B cell (primary cell): ENCODE measurements around the gene MAST2. TPM values are rescaled to one million over a fixed set of nuclear protein-coding genes. Genes with fewer than 3 reads are reported as not detected.

Experiments
- ATAC-seq: fragments of 200-7000 bp; cut with Tn5 transposase; one replicate; pipeline ENCODE4 v1.10.0; 2021; ENCODE audit warnings: low read depth, mild to moderate bottlenecking, moderate number of reproducible peaks, moderate library complexity
- CTCF ChIA-PET: fragments of 350-600 bp; sonication (Branson Sonifier 250); formaldehyde crosslinking; loops from one replicate; lab custom pipeline; 2021; ENCODE audit warnings: antibody characterized with exemption, inconsistent platforms; lab: Charles Lee
- POLR2A ChIA-PET: fragments of 350-600 bp; sonication (Branson Sonifier 250); formaldehyde crosslinking; loops from one replicate; lab custom pipeline; 2021; ENCODE audit warnings: antibody characterized with exemption; lab: Charles Lee
- DNase-seq: peaks from one replicate; pipeline ENCODE4 v3.0.0; 2013
- H2AFZ ChIP-seq: 2 replicates; pipeline ENCODE4 v1.6.1; 2012; ENCODE audit warnings: mild to moderate bottlenecking, low read depth, low read length; ENCODE audit not compliant: insufficient read depth, poor library complexity, severe bottlenecking
- H3K27ac ChIP-seq, 2 donors: 1 replicate in 1 of 2; 2 replicates in 1 of 2; pipeline ENCODE4 v1.5.1; 2012 to 2013; ENCODE audit warnings: low read length in 2 of 2, mild to moderate bottlenecking in 2 of 2, moderate library complexity in 1 of 2
- H3K27me3 ChIP-seq, 4 experiments: fragments of 200-600 bp in 1 of 4; sonication (generic) in 1 of 4; replicated peaks in 1 of 4; 1 replicate in 2 of 4; 2 replicates in 2 of 4; pipeline versions ENCODE4 v1.6.1 to v1.7.0; 2013 to 2016; ENCODE audit warnings: low read length in 3 of 4, mild to moderate bottlenecking in 2 of 4, mixed read lengths in 1 of 4, moderate library complexity in 1 of 4; ENCODE audit not compliant: insufficient read depth in 4 of 4, control insufficient read depth in 3 of 4; ENCODE audit errors: control extremely low read depth in 1 of 4
- H3K36me3 ChIP-seq, 2 experiments: replicated peaks in 1 of 2; 1 replicate in 1 of 2; 2 replicates in 1 of 2; pipeline versions ENCODE4 v1.6.1 to v1.7.1; 2013; ENCODE audit warnings: low read length in 1 of 2; ENCODE audit not compliant: insufficient read depth in 2 of 2, control insufficient read depth in 1 of 2; ENCODE audit errors: control extremely low read depth in 1 of 2, extremely low read depth in 1 of 2
- H3K4me1 ChIP-seq, 2 donors: fragments of 200-600 bp in 1 of 2; sonication (generic) in 1 of 2; 1 replicate in 1 of 2; 2 replicates in 1 of 2; pipeline versions ENCODE4 v1.5.1 to v1.6.1; 2013 to 2017; ENCODE audit warnings: low read length in 2 of 2; ENCODE audit not compliant: control insufficient read depth in 2 of 2, insufficient read depth in 2 of 2
- H3K4me2 ChIP-seq: replicated peaks from 2 replicates; pipeline ENCODE3; 2012; ENCODE audit warnings: mild to moderate bottlenecking, low read depth, low read length; ENCODE audit not compliant: poor library complexity, severe bottlenecking
- H3K4me3 ChIP-seq, 5 experiments: fragments of 200-600 bp in 1 of 5; sonication (generic) in 1 of 5; 1 replicate in 3 of 5; 2 replicates in 2 of 5; pipeline versions ENCODE4 v1.5.1 to v1.7.0; 2011 to 2016; ENCODE audit warnings: low read length in 4 of 5, mild to moderate bottlenecking in 4 of 5, low read depth in 2 of 5, control low read depth in 1 of 5, moderate library complexity in 1 of 5; ENCODE audit not compliant: insufficient read depth in 1 of 5; ENCODE audit errors: control extremely low read depth in 1 of 5, extremely low read depth in 1 of 5
- H3K79me2 ChIP-seq: fragments of 200-600 bp; sonication (generic); one replicate; pipeline ENCODE4 v1.6.0; 2016; ENCODE audit warnings: low read length; ENCODE audit not compliant: control insufficient read depth, insufficient read depth
- H3K9ac ChIP-seq: fragments of 200-600 bp; sonication (generic); 2 replicates; pipeline ENCODE4 v1.6.1; 2017; ENCODE audit warnings: mild to moderate bottlenecking, low read length, moderate library complexity
- H3K9me3 ChIP-seq, 3 donors: one replicate each; pipeline versions ENCODE4 v1.6.1 to v1.7.1; 2013; ENCODE audit warnings: low read length in 2 of 3; ENCODE audit not compliant: control insufficient read depth in 2 of 3, insufficient read depth in 1 of 3; ENCODE audit errors: control extremely low read depth in 1 of 3
- H4K20me1 ChIP-seq: 2 replicates; pipeline ENCODE4 v1.6.0; 2012; ENCODE audit warnings: mild to moderate bottlenecking, low read length; ENCODE audit not compliant: insufficient read depth, control insufficient read depth, poor library complexity, severe bottlenecking
- H3K27ac Mint-ChIP-seq: one replicate; pipeline ENCODE4 v1.8.0; 2021; ENCODE audit warnings: mixed read lengths
- H3K27me3 Mint-ChIP-seq: one replicate; pipeline ENCODE4 v1.8.0; 2021; ENCODE audit warnings: mixed read lengths
- H3K4me1 Mint-ChIP-seq: one replicate; pipeline ENCODE4 v1.8.0; 2021; ENCODE audit warnings: mixed read lengths
- H3K4me3 Mint-ChIP-seq: one replicate; pipeline ENCODE4 v1.8.0; 2021; ENCODE audit warnings: mixed read lengths
- H3K9me3 Mint-ChIP-seq: one replicate; pipeline ENCODE4 v1.8.0; 2022; ENCODE audit warnings: mixed read lengths; ENCODE audit not compliant: insufficient read depth
- EZH2 ChIP-seq: IDR thresholded peaks from 2 replicates; pipeline ENCODE4 v1.6.1; 2012; ENCODE audit warnings: borderline replicate concordance, low read depth, mild to moderate bottlenecking, moderate library complexity, low read length; ENCODE audit not compliant: insufficient read depth, poor library complexity, severe bottlenecking
- WGBS: methylation state at CpG from one replicate; pipeline ENCODE4 v1.1.5; 2013; ENCODE audit warnings: missing lambda C conversion rate; ENCODE audit not compliant: insufficient coverage; 5-methylcytosine and 5-hydroxymethylcytosine counted together
- intact Hi-C: fragments of 100-400 bp; cut with micrococcal nuclease; formaldehyde crosslinking; loops from one replicate; pipeline ENCODE4 v1.10.0; 2022
- polyA plus RNA-seq: library from polyadenylated mRNA; depleted of rRNA; stranded (reverse); fragments of >200 nt; gene quantifications from 2 replicates; pipeline ENCODE4 v1.2.3, GENCODE V29; 2012
- total RNA-seq, 2 donors: library from RNA; stranded (reverse); fragments of 120-200 nt in 1 of 2; gene quantifications; 1 replicate in 1 of 2; 2 replicates in 1 of 2; pipeline versions ENCODE4 v1.2.3 to v1.2.4, GENCODE V29; 2013 to 2022
- TF ChIP-seq, protein P1 (sequence below): fragments of 200-600 bp; IDR thresholded peaks from one replicate; pipeline ENCODE4 v1.8.0; 2022; ENCODE audit warnings: antibody characterized with exemption, mild to moderate bottlenecking

MAST2 gene
- total and polyA plus RNA-seq, 2 donors (not counting 1 experiment from before 2014, with no cell fraction given) = 12.5 to 23.3 TPM

- H3K4me2 ChIP-seq = no peak overlapping the region
Observed at GRCh38 chr1:46070164-46070814, 266.9 kb downstream of the MAST2 start.

GRCh38 chr1:46072975-46073374, 269.6 kb downstream of the MAST2 start:
- TF ChIP-seq EZH2 = no peak
- TF ChIP-seq, protein P1, sequence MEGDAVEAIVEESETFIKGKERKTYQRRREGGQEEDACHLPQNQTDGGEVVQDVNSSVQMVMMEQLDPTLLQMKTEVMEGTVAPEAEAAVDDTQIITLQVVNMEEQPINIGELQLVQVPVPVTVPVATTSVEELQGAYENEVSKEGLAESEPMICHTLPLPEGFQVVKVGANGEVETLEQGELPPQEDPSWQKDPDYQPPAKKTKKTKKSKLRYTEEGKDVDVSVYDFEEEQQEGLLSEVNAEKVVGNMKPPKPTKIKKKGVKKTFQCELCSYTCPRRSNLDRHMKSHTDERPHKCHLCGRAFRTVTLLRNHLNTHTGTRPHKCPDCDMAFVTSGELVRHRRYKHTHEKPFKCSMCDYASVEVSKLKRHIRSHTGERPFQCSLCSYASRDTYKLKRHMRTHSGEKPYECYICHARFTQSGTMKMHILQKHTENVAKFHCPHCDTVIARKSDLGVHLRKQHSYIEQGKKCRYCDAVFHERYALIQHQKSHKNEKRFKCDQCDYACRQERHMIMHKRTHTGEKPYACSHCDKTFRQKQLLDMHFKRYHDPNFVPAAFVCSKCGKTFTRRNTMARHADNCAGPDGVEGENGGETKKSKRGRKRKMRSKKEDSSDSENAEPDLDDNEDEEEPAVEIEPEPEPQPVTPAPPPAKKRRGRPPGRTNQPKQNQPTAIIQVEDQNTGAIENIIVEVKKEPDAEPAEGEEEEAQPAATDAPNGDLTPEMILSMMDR = no peak
- Mint-ChIP-seq H3K4me1 (no peaks in the 10 kb centered on the region), H3K27ac (no peak overlapping the region), H3K9me3 (no peaks in the 10 kb centered on the region), H3K27me3 (no peaks in the 10 kb centered on the region), H3K4me3 (no peak overlapping the region)
- no peaks in the 10 kb centered on the region for H3K27me3 ChIP-seq
- H3K4me2 ChIP-seq = no peak overlapping the region
- ATAC-seq = no peak
- POLR2A ChIA-PET = no interaction called here
- H3K36me3 ChIP-seq = no peaks in the 10 kb centered on the region
- H2AFZ ChIP-seq = no peak overlapping the region
- no peak overlapping the region for H3K9ac ChIP-seq
- no CpG with 5 or more reads among the region's 1 CpG for WGBS
- H3K9me3 ChIP-seq = no peaks in the 10 kb centered on the region
- DNase-seq = no peak
- H4K20me1 ChIP-seq = no peaks in the 10 kb centered on the region
- H3K4me1 ChIP-seq = no peaks in the 10 kb centered on the region
- H3K79me2 ChIP-seq = no peaks in the 10 kb centered on the region
- intact Hi-C loops = no loop called here
- H3K27ac ChIP-seq = no peak overlapping the region
- CTCF ChIA-PET = no interaction called here
- H3K4me3 ChIP-seq = no peak overlapping the region

More at GRCh38 chr1:46070164-46070814, 266.9 kb downstream of the MAST2 start:
- DNase-seq (no peak), ATAC-seq (no peak)
- Histone ChIP-seq H3K36me3 (no peaks in the 10 kb centered on the region), H4K20me1 (no peaks in the 10 kb centered on the region), H3K27ac (no peak overlapping the region), H3K79me2 (no peaks in the 10 kb centered on the region), H3K9me3 (no peaks in the 10 kb centered on the region), H3K4me1 (peaks cover 3 to 4% of the 10 kb centered on the region in 2 donors), H3K27me3 (no peaks in the 10 kb centered on the region), H3K9ac (no peak overlapping the region), H2AFZ (no peak overlapping the region), H3K4me3 (no peak overlapping the region)
- H3K4me1 Mint-ChIP-seq = peaks cover 7% of the 10 kb centered on the region
- H3K4me3 Mint-ChIP-seq = no peak overlapping the region
- intact Hi-C loops = no loop called here
- TF ChIP-seq EZH2 = no peak
- TF ChIP-seq, protein P1 = no peak
- no peak overlapping the region for H3K27ac Mint-ChIP-seq
- H3K9me3 Mint-ChIP-seq = no peaks in the 10 kb centered on the region
- POLR2A ChIA-PET = no interaction called here
- H3K27me3 Mint-ChIP-seq = no peaks in the 10 kb centered on the region
- CTCF ChIA-PET = no interaction called here
- WGBS = 93% methylated on average over 2 of the region's 6 CpGs
